A204.1 (cell line): ENCODE data around the gene ALKBH3.

Experiments
- FAIRE-seq: peaks from 2 replicates; lab custom pipeline; 2012; peaks lifted over from hg19 to GRCh38; lab: Jason Lieb, UNC

ALKBH3 gene

GRCh38 chr11:43941257-43941994 lies 60.8 kb downstream of the ALKBH3 start:
- FAIRE-seq: no peak

GRCh38 chr11:43942662-43943371 lies 62.2 kb downstream of the ALKBH3 start:
- no peak for FAIRE-seq

- no peak for FAIRE-seq
Observed at GRCh38 chr11:43943372-43943930, 62.8 kb downstream of the ALKBH3 start.

- FAIRE-seq: no peak
Observed at GRCh38 chr11:43943931-43944751, 63.5 kb downstream of the ALKBH3 start.

DNA sequence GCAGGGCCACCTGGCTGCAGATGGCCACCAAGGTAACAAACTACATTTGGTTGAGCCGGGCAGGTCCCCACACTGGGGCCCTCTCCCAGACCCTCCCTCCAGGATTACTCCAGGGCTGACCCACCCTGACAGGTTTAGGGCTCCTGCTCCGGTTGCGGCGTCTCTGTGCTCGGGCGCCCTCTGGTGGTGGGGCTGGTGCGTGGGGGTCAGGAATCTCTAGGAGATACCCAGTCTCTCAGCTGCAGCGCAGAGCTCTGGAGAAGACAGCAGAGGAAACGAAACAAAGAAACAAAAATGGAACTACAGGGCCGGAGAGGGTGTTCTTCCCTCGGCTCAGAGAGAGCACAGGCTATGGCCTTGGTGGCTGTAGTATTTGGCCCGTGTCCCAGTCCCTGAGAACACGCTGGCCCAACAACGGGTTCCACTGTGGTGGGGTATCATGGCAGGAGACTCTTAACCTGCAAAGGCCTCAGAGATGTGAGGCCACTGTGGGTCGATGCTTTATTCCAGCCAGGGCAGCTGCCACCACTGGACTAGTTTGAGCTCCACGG lies 64.2 kb downstream of the ALKBH3 start:
- FAIRE-seq: no peak

DNA sequence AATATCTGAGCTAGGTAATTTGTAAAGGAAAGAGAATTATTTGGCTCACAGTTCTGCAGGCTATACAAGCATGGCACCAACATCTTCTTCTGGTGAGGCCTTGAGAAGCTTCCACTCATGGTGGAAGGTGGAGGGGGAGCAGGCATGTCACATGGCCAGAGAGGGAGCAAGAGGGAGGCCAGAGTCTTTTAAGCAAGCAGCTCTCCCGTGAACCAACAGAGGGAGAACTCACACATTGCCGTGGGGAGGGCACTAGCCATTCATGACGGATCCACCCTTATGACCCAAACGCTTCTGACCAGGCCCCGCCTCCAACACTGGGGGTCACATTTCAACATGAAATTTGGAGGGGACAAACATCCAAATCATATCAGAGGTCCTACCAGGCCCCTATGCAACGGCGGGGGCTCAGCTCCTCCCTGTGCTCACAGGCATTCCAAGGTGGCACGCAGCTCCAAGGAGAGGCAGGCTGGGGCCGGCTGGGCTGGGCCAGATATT lies 66.4 kb downstream of the ALKBH3 start:
- no peak for FAIRE-seq

- no peak for FAIRE-seq
Observed at GRCh38 chr11:43947815-43948214, 67.2 kb downstream of the ALKBH3 start.

DNA sequence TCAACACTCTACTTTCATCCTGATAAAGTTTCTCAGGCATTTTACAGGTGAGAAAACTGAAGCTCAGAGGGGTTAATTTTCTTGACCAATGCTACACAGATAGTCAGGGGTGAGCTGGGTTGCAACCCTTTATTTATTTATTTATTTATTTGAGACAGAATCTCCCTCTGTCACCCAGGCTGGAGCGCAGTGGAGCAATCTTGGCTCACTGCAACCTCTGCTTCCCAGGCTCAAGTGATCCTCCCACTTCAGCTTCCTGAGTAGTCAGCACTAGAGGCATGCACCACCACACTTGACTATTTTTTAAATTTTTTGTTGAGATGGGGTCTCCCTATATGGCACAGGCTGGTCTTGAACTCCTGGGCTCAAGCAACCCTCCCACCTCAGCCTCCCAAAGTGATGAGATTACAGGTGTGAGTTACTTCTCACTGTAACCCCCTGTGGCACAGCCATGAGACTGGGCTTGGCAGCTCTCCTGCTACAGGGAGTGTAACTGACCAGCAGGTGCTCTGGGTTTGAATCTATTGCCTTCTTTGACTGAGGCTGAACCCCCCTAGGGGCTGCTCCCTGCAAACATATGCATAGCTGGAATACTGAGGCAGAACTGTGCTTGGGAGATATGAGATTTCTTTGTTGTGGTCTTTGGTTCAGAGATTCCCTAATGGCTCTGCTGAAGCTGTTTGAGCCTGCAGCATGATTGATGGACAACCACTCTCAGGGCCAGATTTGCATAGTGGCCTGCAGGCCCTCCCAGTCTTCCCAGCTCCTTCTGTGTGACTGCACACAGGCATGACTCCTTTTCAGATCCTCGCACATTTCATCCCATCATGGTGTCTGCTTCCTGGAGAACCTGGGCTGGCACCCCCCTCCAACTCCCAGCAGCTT lies 68.0 kb downstream of the ALKBH3 start:
- no peak for FAIRE-seq

- no peak for FAIRE-seq
Observed at GRCh38 chr11:43950311-43950855, 69.8 kb downstream of the ALKBH3 start.

GRCh38 chr11:43951231-43951630 lies 70.6 kb downstream of the ALKBH3 start:
- FAIRE-seq: no peak

DNA sequence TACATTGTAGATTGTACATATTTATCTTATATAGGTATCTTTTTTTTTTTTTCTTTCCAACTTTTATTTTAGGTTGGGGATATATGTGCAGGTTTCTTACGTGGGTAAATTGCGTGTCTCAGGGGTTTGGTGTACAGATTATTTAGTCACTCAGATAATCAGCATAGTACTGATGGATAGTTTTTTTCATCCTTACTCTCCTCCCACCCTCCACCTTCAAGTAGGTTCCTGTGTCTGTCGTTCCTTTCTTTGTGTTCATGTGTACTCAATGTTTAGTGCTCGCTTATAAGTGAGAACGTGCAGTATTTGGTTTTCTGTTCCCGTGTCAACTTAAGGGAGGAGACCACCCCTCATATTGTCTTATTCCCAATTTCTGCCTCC lies 71.4 kb downstream of the ALKBH3 start:
- FAIRE-seq: no peak

- FAIRE-seq: no peak
Observed at GRCh38 chr11:43952401-43953342, 72.0 kb downstream of the ALKBH3 start.

DNA sequence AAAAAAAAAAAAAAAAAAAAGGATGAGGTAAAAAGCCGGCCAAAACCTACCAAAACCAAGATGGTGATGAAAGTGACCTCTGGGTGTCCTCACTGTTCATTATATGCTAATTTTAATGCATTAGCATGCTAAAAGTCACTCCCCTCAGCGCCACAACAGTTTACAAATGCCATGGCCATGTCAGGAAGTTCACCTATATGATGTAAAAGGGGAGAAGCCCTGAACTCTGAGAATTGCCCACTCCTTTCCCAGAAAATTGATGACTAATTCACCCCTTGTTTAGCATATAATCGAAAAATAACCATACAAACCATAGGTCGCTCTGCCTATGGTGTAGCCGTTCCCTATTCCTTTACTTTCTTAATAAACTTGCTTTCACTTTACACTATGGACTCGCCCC lies 72.9 kb downstream of the ALKBH3 start:
- FAIRE-seq: no peak

- FAIRE-seq: no peak
Observed at GRCh38 chr11:43954241-43954640, 73.6 kb downstream of the ALKBH3 start.

GRCh38 chr11:43955381-43956118 lies 74.9 kb downstream of the ALKBH3 start:
- FAIRE-seq: no peak

- no peak for FAIRE-seq
Observed at GRCh38 chr11:43957571-43957970, 76.9 kb downstream of the ALKBH3 start.

- FAIRE-seq: no peak
Observed at GRCh38 chr11:43959321-43959995, 78.8 kb downstream of the ALKBH3 start.
